ENCODE data around the gene HSPB1. TPM values are rescaled to one million over a fixed set of nuclear protein-coding genes. Genes with fewer than 3 reads are reported as not detected.

HSPB1 gene
- total and polyA plus RNA-seq, 2 experiments from 2014 or later = 48.1 to 437 TPM

DNA sequence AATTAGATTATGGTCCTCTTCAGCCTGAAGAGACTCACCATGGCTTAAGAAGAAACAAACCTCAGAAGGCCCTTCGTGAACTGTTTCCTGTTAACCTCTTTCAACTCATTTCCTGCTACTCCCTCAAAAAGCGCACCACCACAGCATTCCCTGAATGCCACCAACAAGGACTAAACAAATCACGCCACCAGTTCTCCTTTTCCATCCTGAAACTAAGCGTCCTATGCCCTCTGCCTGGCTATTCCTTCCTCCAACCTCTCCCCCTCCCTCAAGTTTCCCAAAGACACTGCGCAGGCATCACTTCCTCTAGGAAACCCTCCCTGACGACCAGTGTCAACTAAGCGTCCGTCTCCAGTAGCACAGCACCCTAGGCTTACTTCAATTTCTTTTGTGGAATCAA is 44.3 kb downstream of the HSPB1 start:
- Histone ChIP-seq H3K4me3 (no peak overlapping the region), H3K4me2 (no peak overlapping the region), H3K79me2 (replicated peaks; ENCODE audit: insufficient read depth) (peaks cover 100% of the 10 kb centered on the region), H3K9me2 (ENCODE audit: insufficient read depth) (no peaks in the 10 kb centered on the region), H3K4me1 (ENCODE audit: insufficient read depth) (peaks cover 10% of the 10 kb centered on the region; the same call in 1 of the 2 replicates), H3K27ac (ENCODE audit: low read depth) (peak overlapping the region; percentile 87), H3K36me3 (ENCODE audit: insufficient read depth) (peaks cover 66% of the 10 kb centered on the region), H3K27me3 (ENCODE audit: insufficient read depth) (no peaks in the 10 kb centered on the region), H2AFZ (no peak overlapping the region), H3F3A (replicated peaks; ENCODE audit: low read depth) (peaks cover 34% of the 10 kb centered on the region), H4K20me1 (replicated peaks; ENCODE audit: insufficient read depth) (peaks cover 90% of the 10 kb centered on the region)
- Mint-ChIP-seq H3K4me3 (no peak overlapping the region; the same call in 2 of the 3 replicates), H3K4me1 (peaks cover 50% of the 10 kb centered on the region), H3K27me3 (ENCODE audit: insufficient read depth, low read depth, poor library complexity) (peaks cover 15% of the 10 kb centered on the region), H3K27ac (no peak overlapping the region), H3K9me3 (peaks cover under 1% of the 10 kb centered on the region; the same call in 1 of the 3 replicates), H3K36me3 (ENCODE audit: low read depth) (peaks cover 96% of the 10 kb centered on the region)
- DNase-seq (ENCODE audit: low spot score) (no peak), ATAC-seq (no peak)
- TF ChIP-seq, protein P1, sequence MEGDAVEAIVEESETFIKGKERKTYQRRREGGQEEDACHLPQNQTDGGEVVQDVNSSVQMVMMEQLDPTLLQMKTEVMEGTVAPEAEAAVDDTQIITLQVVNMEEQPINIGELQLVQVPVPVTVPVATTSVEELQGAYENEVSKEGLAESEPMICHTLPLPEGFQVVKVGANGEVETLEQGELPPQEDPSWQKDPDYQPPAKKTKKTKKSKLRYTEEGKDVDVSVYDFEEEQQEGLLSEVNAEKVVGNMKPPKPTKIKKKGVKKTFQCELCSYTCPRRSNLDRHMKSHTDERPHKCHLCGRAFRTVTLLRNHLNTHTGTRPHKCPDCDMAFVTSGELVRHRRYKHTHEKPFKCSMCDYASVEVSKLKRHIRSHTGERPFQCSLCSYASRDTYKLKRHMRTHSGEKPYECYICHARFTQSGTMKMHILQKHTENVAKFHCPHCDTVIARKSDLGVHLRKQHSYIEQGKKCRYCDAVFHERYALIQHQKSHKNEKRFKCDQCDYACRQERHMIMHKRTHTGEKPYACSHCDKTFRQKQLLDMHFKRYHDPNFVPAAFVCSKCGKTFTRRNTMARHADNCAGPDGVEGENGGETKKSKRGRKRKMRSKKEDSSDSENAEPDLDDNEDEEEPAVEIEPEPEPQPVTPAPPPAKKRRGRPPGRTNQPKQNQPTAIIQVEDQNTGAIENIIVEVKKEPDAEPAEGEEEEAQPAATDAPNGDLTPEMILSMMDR (conservative IDR thresholded peaks at IDR 0.05; ENCODE audit: low read depth in 2 of 2) = no peak
- TF ChIP-seq, protein P2, sequence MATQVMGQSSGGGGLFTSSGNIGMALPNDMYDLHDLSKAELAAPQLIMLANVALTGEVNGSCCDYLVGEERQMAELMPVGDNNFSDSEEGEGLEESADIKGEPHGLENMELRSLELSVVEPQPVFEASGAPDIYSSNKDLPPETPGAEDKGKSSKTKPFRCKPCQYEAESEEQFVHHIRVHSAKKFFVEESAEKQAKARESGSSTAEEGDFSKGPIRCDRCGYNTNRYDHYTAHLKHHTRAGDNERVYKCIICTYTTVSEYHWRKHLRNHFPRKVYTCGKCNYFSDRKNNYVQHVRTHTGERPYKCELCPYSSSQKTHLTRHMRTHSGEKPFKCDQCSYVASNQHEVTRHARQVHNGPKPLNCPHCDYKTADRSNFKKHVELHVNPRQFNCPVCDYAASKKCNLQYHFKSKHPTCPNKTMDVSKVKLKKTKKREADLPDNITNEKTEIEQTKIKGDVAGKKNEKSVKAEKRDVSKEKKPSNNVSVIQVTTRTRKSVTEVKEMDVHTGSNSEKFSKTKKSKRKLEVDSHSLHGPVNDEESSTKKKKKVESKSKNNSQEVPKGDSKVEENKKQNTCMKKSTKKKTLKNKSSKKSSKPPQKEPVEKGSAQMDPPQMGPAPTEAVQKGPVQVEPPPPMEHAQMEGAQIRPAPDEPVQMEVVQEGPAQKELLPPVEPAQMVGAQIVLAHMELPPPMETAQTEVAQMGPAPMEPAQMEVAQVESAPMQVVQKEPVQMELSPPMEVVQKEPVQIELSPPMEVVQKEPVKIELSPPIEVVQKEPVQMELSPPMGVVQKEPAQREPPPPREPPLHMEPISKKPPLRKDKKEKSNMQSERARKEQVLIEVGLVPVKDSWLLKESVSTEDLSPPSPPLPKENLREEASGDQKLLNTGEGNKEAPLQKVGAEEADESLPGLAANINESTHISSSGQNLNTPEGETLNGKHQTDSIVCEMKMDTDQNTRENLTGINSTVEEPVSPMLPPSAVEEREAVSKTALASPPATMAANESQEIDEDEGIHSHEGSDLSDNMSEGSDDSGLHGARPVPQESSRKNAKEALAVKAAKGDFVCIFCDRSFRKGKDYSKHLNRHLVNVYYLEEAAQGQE (IDR thresholded peaks at IDR 0.05; ENCODE audit: unreplicated experiment) = no peak
- TF ChIP-seq, protein P3, sequence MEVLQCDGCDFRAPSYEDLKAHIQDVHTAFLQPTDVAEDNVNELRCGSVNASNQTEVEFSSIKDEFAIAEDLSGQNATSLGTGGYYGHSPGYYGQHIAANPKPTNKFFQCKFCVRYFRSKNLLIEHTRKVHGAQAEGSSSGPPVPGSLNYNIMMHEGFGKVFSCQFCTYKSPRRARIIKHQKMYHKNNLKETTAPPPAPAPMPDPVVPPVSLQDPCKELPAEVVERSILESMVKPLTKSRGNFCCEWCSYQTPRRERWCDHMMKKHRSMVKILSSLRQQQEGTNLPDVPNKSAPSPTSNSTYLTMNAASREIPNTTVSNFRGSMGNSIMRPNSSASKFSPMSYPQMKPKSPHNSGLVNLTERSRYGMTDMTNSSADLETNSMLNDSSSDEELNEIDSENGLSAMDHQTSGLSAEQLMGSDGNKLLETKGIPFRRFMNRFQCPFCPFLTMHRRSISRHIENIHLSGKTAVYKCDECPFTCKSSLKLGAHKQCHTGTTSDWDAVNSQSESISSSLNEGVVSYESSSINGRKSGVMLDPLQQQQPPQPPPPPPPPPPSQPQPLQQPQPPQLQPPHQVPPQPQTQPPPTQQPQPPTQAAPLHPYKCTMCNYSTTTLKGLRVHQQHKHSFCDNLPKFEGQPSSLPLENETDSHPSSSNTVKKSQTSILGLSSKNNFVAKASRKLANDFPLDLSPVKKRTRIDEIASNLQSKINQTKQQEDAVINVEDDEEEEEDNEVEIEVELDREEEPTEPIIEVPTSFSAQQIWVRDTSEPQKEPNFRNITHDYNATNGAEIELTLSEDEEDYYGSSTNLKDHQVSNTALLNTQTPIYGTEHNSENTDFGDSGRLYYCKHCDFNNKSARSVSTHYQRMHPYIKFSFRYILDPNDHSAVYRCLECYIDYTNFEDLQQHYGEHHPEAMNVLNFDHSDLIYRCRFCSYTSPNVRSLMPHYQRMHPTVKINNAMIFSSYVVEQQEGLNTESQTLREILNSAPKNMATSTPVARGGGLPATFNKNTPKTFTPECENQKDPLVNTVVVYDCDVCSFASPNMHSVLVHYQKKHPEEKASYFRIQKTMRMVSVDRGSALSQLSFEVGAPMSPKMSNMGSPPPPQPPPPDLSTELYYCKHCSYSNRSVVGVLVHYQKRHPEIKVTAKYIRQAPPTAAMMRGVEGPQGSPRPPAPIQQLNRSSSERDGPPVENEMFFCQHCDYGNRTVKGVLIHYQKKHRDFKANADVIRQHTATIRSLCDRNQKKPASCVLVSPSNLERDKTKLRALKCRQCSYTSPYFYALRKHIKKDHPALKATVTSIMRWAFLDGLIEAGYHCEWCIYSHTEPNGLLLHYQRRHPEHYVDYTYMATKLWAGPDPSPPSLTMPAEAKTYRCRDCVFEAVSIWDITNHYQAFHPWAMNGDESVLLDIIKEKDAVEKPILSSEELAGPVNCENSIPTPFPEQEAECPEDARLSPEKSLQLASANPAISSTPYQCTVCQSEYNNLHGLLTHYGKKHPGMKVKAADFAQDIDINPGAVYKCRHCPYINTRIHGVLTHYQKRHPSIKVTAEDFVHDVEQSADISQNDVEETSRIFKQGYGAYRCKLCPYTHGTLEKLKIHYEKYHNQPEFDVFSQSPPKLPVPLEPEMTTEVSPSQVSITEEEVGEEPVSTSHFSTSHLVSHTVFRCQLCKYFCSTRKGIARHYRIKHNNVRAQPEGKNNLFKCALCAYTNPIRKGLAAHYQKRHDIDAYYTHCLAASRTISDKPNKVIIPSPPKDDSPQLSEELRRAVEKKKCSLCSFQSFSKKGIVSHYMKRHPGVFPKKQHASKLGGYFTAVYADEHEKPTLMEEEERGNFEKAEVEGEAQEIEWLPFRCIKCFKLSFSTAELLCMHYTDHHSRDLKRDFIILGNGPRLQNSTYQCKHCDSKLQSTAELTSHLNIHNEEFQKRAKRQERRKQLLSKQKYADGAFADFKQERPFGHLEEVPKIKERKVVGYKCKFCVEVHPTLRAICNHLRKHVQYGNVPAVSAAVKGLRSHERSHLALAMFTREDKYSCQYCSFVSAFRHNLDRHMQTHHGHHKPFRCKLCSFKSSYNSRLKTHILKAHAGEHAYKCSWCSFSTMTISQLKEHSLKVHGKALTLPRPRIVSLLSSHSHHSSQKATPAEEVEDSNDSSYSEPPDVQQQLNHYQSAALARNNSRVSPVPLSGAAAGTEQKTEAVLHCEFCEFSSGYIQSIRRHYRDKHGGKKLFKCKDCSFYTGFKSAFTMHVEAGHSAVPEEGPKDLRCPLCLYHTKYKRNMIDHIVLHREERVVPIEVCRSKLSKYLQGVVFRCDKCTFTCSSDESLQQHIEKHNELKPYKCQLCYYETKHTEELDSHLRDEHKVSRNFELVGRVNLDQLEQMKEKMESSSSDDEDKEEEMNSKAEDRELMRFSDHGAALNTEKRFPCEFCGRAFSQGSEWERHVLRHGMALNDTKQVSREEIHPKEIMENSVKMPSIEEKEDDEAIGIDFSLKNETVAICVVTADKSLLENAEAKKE (CRISPR knock-in tag; IDR thresholded peaks at IDR 0.05) = no peak
- TF ChIP-seq EZH2phosphoT487 (IDR thresholded peaks at IDR 0.05; ENCODE audit: unreplicated experiment) (no peak), NANOG (IDR thresholded peaks at IDR 0.05; ENCODE audit: borderline replicate concordance) (no peak), STAT1 (IDR thresholded peaks at IDR 0.05; ENCODE audit: unreplicated experiment) (no peak)
